ENCODE measurements around the gene MMP12.

DNA sequence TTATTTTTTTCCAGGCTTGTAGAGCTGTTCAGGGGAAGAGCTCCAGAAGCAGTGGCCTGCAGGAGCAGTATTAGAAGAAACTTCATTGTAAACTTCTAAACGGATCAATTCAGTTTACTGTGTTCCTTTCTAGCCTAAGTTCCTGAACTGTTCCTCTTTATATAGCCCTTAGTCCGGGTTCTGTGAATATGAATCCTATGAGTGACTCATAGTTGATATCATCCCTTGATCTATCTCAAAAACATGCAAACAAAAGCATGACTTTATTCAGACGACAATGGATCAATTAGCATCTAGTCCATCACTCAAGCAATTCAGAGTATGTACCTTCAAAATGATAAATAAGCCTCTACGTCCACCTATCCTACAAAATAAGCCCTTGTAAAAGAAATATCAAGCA, at the start of gene MMP12:
- TF ChIP-seq POLR2A (IDR thresholded peaks at IDR 0.05): no peak
- TF ChIP-seq, protein P1, sequence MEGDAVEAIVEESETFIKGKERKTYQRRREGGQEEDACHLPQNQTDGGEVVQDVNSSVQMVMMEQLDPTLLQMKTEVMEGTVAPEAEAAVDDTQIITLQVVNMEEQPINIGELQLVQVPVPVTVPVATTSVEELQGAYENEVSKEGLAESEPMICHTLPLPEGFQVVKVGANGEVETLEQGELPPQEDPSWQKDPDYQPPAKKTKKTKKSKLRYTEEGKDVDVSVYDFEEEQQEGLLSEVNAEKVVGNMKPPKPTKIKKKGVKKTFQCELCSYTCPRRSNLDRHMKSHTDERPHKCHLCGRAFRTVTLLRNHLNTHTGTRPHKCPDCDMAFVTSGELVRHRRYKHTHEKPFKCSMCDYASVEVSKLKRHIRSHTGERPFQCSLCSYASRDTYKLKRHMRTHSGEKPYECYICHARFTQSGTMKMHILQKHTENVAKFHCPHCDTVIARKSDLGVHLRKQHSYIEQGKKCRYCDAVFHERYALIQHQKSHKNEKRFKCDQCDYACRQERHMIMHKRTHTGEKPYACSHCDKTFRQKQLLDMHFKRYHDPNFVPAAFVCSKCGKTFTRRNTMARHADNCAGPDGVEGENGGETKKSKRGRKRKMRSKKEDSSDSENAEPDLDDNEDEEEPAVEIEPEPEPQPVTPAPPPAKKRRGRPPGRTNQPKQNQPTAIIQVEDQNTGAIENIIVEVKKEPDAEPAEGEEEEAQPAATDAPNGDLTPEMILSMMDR (IDR thresholded peaks at IDR 0.05): no peak

Data from Peyer's patch (tissue), 4 donors.